ENCODE data around the gene ZNF750.

The ZNF750 gene

GRCh38 chr17:82805823-82806222 lies 34.0 kb downstream of the ZNF750 start:
- TF ChIP-seq SIN3A (IDR thresholded peaks at IDR 0.05; ENCODE audit: borderline replicate concordance, insufficient read depth, low read length): no peak
- TF ChIP-seq TAF1 (IDR thresholded peaks at IDR 0.05; ENCODE audit: borderline replicate concordance, insufficient read depth, low read length): no peak
- no peak for TF ChIP-seq POLR2AphosphoS5 (IDR thresholded peaks at IDR 0.05; ENCODE audit: low read depth, low read length)
- no peak for TF ChIP-seq FOXP2 (optimal IDR thresholded peaks at IDR 0.05; ENCODE audit: borderline replicate concordance, extremely low read depth, extremely low read length, insufficient read depth)
- no peak for TF ChIP-seq REST (IDR thresholded peaks at IDR 0.05; ENCODE audit: insufficient read depth in 1 of 2, low read depth in 2 of 2, low read length in 2 of 2)

DNA sequence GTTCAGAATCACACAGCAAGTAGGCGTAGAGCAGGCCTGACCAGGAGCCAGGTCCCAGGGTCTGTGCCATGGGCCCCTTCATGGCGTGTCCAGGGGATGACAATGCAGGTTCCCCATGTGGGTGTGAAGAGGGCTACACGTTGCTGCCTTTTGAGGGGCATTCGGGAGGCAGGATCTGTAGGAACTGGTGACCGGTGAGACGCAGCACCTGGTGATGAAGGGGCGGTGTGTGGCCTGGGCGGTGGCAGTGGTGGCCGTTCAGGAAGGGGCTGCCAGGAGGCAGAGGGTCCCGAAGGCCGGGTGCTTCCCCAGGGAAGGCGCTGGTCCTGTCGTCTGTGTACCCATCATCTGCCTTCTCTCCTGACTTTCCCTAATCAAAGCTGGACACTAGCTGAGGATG lies 34.6 kb downstream of the ZNF750 start:
- TF ChIP-seq POLR2AphosphoS5 (IDR thresholded peaks at IDR 0.05; ENCODE audit: low read depth, low read length) (no peak), FOXP2 (optimal IDR thresholded peaks at IDR 0.05; ENCODE audit: borderline replicate concordance, extremely low read depth, extremely low read length, insufficient read depth) (no peak), REST (IDR thresholded peaks at IDR 0.05; ENCODE audit: insufficient read depth in 1 of 2, low read depth in 2 of 2, low read length in 2 of 2) (no peak), TAF1 (IDR thresholded peaks at IDR 0.05; ENCODE audit: borderline replicate concordance, insufficient read depth, low read length) (no peak), SIN3A (IDR thresholded peaks at IDR 0.05; ENCODE audit: borderline replicate concordance, insufficient read depth, low read length) (no peak)

GRCh38 chr17:82804442-82805191 lies 35.2 kb downstream of the ZNF750 start:
- TF ChIP-seq REST (IDR thresholded peaks at IDR 0.05; ENCODE audit: insufficient read depth in 1 of 2, low read depth in 2 of 2, low read length in 2 of 2) (no peak), TAF1 (IDR thresholded peaks at IDR 0.05; ENCODE audit: borderline replicate concordance, insufficient read depth, low read length) (no peak), POLR2AphosphoS5 (IDR thresholded peaks at IDR 0.05; ENCODE audit: low read depth, low read length) (no peak), FOXP2 (optimal IDR thresholded peaks at IDR 0.05; ENCODE audit: borderline replicate concordance, extremely low read depth, extremely low read length, insufficient read depth) (no peak), SIN3A (IDR thresholded peaks at IDR 0.05; ENCODE audit: borderline replicate concordance, insufficient read depth, low read length) (no peak)

DNA sequence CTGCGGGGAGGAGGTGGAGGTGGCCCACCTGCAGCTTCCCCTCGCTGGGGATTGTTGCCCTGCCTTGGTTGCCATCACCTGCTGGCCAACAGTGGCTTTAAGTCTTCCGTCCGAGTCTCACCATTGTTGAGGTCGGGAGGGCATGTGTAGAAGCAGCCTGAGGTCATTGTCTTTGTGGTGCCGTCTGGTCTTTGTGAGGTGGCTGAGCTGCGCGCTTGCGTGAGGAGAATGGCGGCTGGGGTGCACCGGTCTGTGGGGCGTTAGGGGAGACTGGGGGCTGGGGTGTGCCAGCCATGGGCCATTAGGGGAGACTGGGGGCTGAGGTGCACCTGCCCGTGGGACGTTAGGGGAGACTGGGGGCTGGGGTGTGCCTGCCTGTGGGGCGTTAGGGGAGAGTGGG lies 36.2 kb downstream of the ZNF750 start:
- TF ChIP-seq TAF1 (IDR thresholded peaks at IDR 0.05; ENCODE audit: borderline replicate concordance, insufficient read depth, low read length) (no peak), FOXP2 (optimal IDR thresholded peaks at IDR 0.05; ENCODE audit: borderline replicate concordance, extremely low read depth, extremely low read length, insufficient read depth) (no peak), REST (IDR thresholded peaks at IDR 0.05; ENCODE audit: insufficient read depth in 1 of 2, low read depth in 2 of 2, low read length in 2 of 2) (no peak), SIN3A (IDR thresholded peaks at IDR 0.05; ENCODE audit: borderline replicate concordance, insufficient read depth, low read length) (no peak), POLR2AphosphoS5 (IDR thresholded peaks at IDR 0.05; ENCODE audit: low read depth, low read length) (no peak)
